GM23338 (cell line): Measurements from ENCODE around the gene ALPI. TPM values are rescaled to one million over a fixed set of nuclear protein-coding genes. Genes with fewer than 3 reads are reported as not detected.

Source experiments
- ATAC-seq: fragments of 200-7000 bp; cut with Tn5 transposase; 3 replicates; pipeline ENCODE4 v1.9.1; 2020
- DNase-seq: peaks from one replicate; pipeline ENCODE4 v3.0.0-alpha.2; 2015; ENCODE audit warnings: low spot score
- H2AFZ ChIP-seq: fragments of 200-600 bp; sonication (generic); 2 replicates; pipeline ENCODE4 v1.8.0; 2016; ENCODE audit warnings: antibody characterized with exemption, mild to moderate bottlenecking, moderate library complexity
- H3F3A ChIP-seq: fragments of 200-600 bp; sonication (generic); replicated peaks from 2 replicates; pipeline ENCODE4 v1.8.0; 2017; ENCODE audit warnings: antibody characterized with exemption, mixed run types, low read depth
- H3K27ac ChIP-seq: fragments of 200-600 bp; sonication (generic); 2 replicates; pipeline ENCODE4 v1.6.1; 2016; ENCODE audit warnings: low read depth
- H3K27me3 ChIP-seq: fragments of 200-600 bp; sonication (generic); 2 replicates; pipeline ENCODE4 v1.8.0; 2016; ENCODE audit warnings: mild to moderate bottlenecking, mixed run types, moderate library complexity; ENCODE audit not compliant: insufficient read depth
- H3K36me3 ChIP-seq: fragments of 200-600 bp; sonication (generic); 2 replicates; pipeline ENCODE4 v1.8.0; 2016; ENCODE audit warnings: mild to moderate bottlenecking; ENCODE audit not compliant: insufficient read depth
- H3K4me1 ChIP-seq: fragments of 200-600 bp; sonication (generic); 2 replicates; pipeline ENCODE4 v1.8.0; 2016; ENCODE audit warnings: mild to moderate bottlenecking, moderate library complexity; ENCODE audit not compliant: insufficient read depth
- H3K4me2 ChIP-seq: fragments of 200-600 bp; sonication (generic); 2 replicates; pipeline ENCODE4 v1.7.1; 2017; ENCODE audit warnings: mixed run types
- H3K4me3 ChIP-seq: fragments of 200-600 bp; sonication (generic); 2 replicates; pipeline ENCODE4 v1.6.1; 2016; ENCODE audit warnings: mixed run types
- H3K79me2 ChIP-seq: fragments of 200-600 bp; sonication (generic); replicated peaks from 2 replicates; pipeline ENCODE4 v1.8.0; 2017; ENCODE audit warnings: mild to moderate bottlenecking; ENCODE audit not compliant: insufficient read depth
- H3K9me2 ChIP-seq: fragments of 200-600 bp; sonication (generic); 2 replicates; pipeline ENCODE4 v1.8.0; 2017; ENCODE audit not compliant: insufficient read depth
- H4K20me1 ChIP-seq: fragments of 200-600 bp; sonication (generic); replicated peaks from 2 replicates; pipeline ENCODE4 v1.8.0; 2017; ENCODE audit warnings: mild to moderate bottlenecking; ENCODE audit not compliant: insufficient read depth
- H3K27ac Mint-ChIP-seq: 2 replicates; pipeline ENCODE4 v1.8.0; 2020; ENCODE audit warnings: inconsistent platforms, mild to moderate bottlenecking, moderate library complexity, mixed read lengths
- H3K27me3 Mint-ChIP-seq: 3 replicates; pipeline ENCODE4 v1.8.0; 2022; ENCODE audit warnings: low read depth, mild to moderate bottlenecking, moderate library complexity, mixed read lengths, inconsistent platforms; ENCODE audit not compliant: insufficient read depth, poor library complexity
- H3K36me3 Mint-ChIP-seq: 3 replicates; pipeline ENCODE4 v1.8.0; 2021; ENCODE audit warnings: low read depth, mild to moderate bottlenecking, inconsistent platforms, moderate library complexity, mixed read lengths
- H3K4me1 Mint-ChIP-seq: 3 replicates; pipeline ENCODE4 v1.8.0; 2020; ENCODE audit warnings: mild to moderate bottlenecking, inconsistent platforms, mixed read lengths
- H3K4me3 Mint-ChIP-seq: 3 replicates; pipeline ENCODE4 v1.8.0; 2021; ENCODE audit warnings: moderate library complexity, mild to moderate bottlenecking, inconsistent platforms, mixed read lengths
- H3K9me3 Mint-ChIP-seq: 3 replicates; pipeline ENCODE4 v1.8.0; 2020; ENCODE audit warnings: moderate library complexity, mild to moderate bottlenecking, inconsistent platforms, mixed read lengths
- CREB1 ChIP-seq: fragments of 250-450 bp; sonication (Bioruptor Pico); IDR thresholded peaks from 2 replicates; pipeline ENCODE4 v1.5.0; 2020; ENCODE audit warnings: low read depth, mild to moderate bottlenecking, moderate library complexity
- EZH2 ChIP-seq: fragments of 200-600 bp; sonication (generic); IDR thresholded peaks from one replicate; pipeline ENCODE4 v1.8.0; 2017; ENCODE audit warnings: antibody characterized with exemption, mild to moderate bottlenecking, low read depth; ENCODE audit not compliant: unreplicated experiment
- EZH2phosphoT487 ChIP-seq: fragments of 200-600 bp; sonication (generic); IDR thresholded peaks from one replicate; pipeline ENCODE4 v1.8.1; 2018; ENCODE audit warnings: antibody characterized with exemption; ENCODE audit not compliant: unreplicated experiment
- JUNB ChIP-seq: IDR thresholded peaks from one replicate; pipeline ENCODE4 v1.6.1; 2016; ENCODE audit warnings: antibody characterized with exemption; ENCODE audit not compliant: unreplicated experiment
- POLR2AphosphoS5 ChIP-seq: IDR thresholded peaks from 2 replicates; pipeline ENCODE4 v1.6.1; 2016; ENCODE audit warnings: antibody characterized with exemption, low read depth
- ZNF331 ChIP-seq: fragments of 250-450 bp; sonication (Bioruptor Pico); IDR thresholded peaks from 2 replicates; pipeline ENCODE4 v1.5.0; 2020; ENCODE audit warnings: low read depth, mild to moderate bottlenecking, moderate library complexity
- polyA plus RNA-seq: library from polyadenylated mRNA; unstranded; fragments of >200 nt; fragmentation: Nextera tagmentation; extraction: Ambion mirVana; gene quantifications from 2 replicates; pipeline ENCODE4 v1.2.1, GENCODE V29; 2016
- total RNA-seq: library from RNA; depleted of rRNA; stranded (reverse); fragments of >200 nt; shearing (Covaris generic); gene quantifications from 2 replicates; pipeline ENCODE4 v1.2.3, GENCODE V29; 2014
- TF ChIP-seq, protein P1 (sequence below): fragments of 250-450 bp; sonication (Bioruptor Pico); IDR thresholded peaks from 2 replicates; pipeline ENCODE4 v1.5.0; 2020; ENCODE audit warnings: mild to moderate bottlenecking, moderate library complexity
- TF ChIP-seq, protein P2 (sequence below): IDR thresholded peaks from 2 replicates; pipeline ENCODE4 v1.6.1; 2016; ENCODE audit warnings: antibody characterized with exemption

Gene ALPI
- total and polyA plus RNA-seq, 2 experiments from 2014 or later = not detected

DNA sequence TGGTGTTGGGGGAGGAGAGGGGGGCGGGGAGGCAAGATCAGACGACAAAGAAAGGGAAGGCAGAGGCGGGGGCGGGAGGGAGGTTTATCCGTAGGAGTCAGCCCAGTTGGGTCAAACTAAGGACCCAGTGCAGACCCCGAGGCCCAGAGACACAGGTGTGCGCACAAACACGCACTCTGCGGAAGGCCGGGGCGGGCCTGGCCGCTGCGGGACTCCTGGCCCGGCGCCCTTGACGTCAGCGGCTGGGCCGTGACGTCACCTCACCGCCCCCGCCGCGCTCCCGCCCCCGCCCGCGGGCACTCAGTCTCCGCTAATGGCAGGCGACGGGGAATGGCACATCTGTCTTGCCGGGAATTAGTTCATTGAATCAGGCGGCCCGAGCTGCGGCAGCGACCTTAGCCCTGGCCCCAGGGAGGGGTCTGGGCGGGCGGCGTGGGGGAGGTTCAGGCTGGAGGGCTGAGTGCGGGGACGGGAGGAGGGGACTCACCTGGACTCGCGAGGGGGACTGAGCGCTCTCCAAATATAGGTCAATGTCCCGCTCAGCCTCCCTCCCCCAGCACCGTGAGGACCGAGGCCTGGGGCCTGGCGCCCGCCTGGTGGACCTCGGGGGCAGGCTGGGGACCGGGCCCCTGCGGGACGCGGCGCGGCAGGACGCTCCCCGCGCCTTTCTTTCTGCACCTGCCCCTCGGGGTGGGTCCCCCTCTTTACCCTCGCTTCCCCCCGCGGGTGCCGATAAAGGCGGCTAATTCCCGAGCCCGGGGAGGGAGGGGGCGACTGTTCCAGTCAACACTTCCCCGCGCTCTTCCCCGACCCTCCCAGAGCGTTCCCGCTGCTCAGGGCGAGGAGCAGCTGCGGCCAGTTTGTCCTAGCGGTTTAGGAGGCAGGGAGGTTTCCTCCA is 47.2 kb downstream of the ALPI start:
- Histone ChIP-seq H4K20me1 (no peaks in the 10 kb centered on the region), H3K4me2 (peak overlapping the region; percentile 93), H3K4me3 (peak overlapping the region; percentile 72), H2AFZ (peak overlapping the region; percentile 90), H3K27ac (no peak overlapping the region), H3K36me3 (no peaks in the 10 kb centered on the region), H3K4me1 (peaks cover 21% of the 10 kb centered on the region; the same call in 1 of the 2 replicates), H3K79me2 (no peaks in the 10 kb centered on the region), H3K27me3 (peaks cover 46% of the 10 kb centered on the region), H3K9me2 (no peaks in the 10 kb centered on the region), H3F3A (no peaks in the 10 kb centered on the region; the same call in 1 of the 2 replicates)
- peak; percentile 65 for DNase-seq
- no peak overlapping the region for H3K27ac Mint-ChIP-seq
- H3K27me3 Mint-ChIP-seq = peaks cover 63% of the 10 kb centered on the region
- H3K4me3 Mint-ChIP-seq = peak overlapping the region; percentile 81
- H3K9me3 Mint-ChIP-seq = no peaks in the 10 kb centered on the region
- H3K4me1 Mint-ChIP-seq = peaks cover 34% of the 10 kb centered on the region
- TF ChIP-seq CREB1 (CRISPR knock-in tag) (peak; percentile 98), EZH2 (peak; percentile 7), POLR2AphosphoS5 (0 out of 2 replicates have a peak, but pooled peaks have one; percentile 19), ZNF331 (CRISPR knock-in tag) (no peak), EZH2phosphoT487 (peak; percentile 36)
- no peaks in the 10 kb centered on the region for H3K36me3 Mint-ChIP-seq
- ATAC-seq = peak; percentile 45

DNA sequence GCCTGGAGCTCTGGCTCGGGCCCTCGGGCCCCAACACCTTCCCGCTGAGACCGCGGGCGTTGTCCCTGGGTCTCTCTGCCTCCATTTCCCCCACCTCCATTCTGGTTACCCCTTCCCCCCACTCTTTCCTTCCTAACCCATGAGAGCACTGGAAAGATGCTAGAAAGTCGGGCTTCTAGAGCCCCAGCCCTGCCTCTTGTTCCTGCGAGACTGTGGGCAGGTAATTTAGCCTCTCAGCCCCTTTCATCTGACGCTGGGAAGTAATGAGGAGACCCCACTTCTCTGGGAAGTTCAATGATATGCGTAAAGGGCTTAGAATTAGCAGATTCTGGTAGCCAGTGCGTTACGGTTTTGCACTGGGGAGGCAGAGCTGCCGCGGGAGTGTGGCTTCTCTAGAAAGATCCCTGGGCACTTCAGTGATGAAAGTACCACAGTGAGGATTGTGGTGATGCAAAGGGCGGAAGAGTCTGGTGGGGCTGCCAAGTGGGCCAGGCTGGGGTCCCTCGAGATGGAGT is 47.9 kb downstream of the ALPI start:
- no peaks in the 10 kb centered on the region for H3K9me2 ChIP-seq
- H3K4me1 Mint-ChIP-seq = peaks cover 30% of the 10 kb centered on the region
- peak overlapping the region; percentile 90 for H2AFZ ChIP-seq
- no peaks in the 10 kb centered on the region for H3K36me3 Mint-ChIP-seq
- TF ChIP-seq, protein P1, sequence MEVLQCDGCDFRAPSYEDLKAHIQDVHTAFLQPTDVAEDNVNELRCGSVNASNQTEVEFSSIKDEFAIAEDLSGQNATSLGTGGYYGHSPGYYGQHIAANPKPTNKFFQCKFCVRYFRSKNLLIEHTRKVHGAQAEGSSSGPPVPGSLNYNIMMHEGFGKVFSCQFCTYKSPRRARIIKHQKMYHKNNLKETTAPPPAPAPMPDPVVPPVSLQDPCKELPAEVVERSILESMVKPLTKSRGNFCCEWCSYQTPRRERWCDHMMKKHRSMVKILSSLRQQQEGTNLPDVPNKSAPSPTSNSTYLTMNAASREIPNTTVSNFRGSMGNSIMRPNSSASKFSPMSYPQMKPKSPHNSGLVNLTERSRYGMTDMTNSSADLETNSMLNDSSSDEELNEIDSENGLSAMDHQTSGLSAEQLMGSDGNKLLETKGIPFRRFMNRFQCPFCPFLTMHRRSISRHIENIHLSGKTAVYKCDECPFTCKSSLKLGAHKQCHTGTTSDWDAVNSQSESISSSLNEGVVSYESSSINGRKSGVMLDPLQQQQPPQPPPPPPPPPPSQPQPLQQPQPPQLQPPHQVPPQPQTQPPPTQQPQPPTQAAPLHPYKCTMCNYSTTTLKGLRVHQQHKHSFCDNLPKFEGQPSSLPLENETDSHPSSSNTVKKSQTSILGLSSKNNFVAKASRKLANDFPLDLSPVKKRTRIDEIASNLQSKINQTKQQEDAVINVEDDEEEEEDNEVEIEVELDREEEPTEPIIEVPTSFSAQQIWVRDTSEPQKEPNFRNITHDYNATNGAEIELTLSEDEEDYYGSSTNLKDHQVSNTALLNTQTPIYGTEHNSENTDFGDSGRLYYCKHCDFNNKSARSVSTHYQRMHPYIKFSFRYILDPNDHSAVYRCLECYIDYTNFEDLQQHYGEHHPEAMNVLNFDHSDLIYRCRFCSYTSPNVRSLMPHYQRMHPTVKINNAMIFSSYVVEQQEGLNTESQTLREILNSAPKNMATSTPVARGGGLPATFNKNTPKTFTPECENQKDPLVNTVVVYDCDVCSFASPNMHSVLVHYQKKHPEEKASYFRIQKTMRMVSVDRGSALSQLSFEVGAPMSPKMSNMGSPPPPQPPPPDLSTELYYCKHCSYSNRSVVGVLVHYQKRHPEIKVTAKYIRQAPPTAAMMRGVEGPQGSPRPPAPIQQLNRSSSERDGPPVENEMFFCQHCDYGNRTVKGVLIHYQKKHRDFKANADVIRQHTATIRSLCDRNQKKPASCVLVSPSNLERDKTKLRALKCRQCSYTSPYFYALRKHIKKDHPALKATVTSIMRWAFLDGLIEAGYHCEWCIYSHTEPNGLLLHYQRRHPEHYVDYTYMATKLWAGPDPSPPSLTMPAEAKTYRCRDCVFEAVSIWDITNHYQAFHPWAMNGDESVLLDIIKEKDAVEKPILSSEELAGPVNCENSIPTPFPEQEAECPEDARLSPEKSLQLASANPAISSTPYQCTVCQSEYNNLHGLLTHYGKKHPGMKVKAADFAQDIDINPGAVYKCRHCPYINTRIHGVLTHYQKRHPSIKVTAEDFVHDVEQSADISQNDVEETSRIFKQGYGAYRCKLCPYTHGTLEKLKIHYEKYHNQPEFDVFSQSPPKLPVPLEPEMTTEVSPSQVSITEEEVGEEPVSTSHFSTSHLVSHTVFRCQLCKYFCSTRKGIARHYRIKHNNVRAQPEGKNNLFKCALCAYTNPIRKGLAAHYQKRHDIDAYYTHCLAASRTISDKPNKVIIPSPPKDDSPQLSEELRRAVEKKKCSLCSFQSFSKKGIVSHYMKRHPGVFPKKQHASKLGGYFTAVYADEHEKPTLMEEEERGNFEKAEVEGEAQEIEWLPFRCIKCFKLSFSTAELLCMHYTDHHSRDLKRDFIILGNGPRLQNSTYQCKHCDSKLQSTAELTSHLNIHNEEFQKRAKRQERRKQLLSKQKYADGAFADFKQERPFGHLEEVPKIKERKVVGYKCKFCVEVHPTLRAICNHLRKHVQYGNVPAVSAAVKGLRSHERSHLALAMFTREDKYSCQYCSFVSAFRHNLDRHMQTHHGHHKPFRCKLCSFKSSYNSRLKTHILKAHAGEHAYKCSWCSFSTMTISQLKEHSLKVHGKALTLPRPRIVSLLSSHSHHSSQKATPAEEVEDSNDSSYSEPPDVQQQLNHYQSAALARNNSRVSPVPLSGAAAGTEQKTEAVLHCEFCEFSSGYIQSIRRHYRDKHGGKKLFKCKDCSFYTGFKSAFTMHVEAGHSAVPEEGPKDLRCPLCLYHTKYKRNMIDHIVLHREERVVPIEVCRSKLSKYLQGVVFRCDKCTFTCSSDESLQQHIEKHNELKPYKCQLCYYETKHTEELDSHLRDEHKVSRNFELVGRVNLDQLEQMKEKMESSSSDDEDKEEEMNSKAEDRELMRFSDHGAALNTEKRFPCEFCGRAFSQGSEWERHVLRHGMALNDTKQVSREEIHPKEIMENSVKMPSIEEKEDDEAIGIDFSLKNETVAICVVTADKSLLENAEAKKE (CRISPR knock-in tag) = no peak
- no peak for TF ChIP-seq JUNB
- TF ChIP-seq EZH2 = peak; percentile 54
- TF ChIP-seq, protein P2, sequence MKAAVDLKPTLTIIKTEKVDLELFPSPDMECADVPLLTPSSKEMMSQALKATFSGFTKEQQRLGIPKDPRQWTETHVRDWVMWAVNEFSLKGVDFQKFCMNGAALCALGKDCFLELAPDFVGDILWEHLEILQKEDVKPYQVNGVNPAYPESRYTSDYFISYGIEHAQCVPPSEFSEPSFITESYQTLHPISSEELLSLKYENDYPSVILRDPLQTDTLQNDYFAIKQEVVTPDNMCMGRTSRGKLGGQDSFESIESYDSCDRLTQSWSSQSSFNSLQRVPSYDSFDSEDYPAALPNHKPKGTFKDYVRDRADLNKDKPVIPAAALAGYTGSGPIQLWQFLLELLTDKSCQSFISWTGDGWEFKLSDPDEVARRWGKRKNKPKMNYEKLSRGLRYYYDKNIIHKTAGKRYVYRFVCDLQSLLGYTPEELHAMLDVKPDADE = no peak
- no peak overlapping the region for H3K27ac Mint-ChIP-seq
- ATAC-seq (no peak), DNase-seq (no peak)
- H3K27me3 ChIP-seq = peaks cover 46% of the 10 kb centered on the region
- peak overlapping the region; percentile 81 for H3K4me3 Mint-ChIP-seq
- H4K20me1 ChIP-seq = no peaks in the 10 kb centered on the region
- peak overlapping the region; percentile 93 for H3K4me2 ChIP-seq
- peaks cover 66% of the 10 kb centered on the region for H3K27me3 Mint-ChIP-seq
- no peaks in the 10 kb centered on the region for H3K79me2 ChIP-seq
- peaks cover 21% of the 10 kb centered on the region; the same call in 1 of the 2 replicates for H3K4me1 ChIP-seq
- H3F3A ChIP-seq = no peaks in the 10 kb centered on the region; the same call in 1 of the 2 replicates
- H3K27ac ChIP-seq = no peak overlapping the region
- no peaks in the 10 kb centered on the region for H3K9me3 Mint-ChIP-seq
- no peaks in the 10 kb centered on the region for H3K36me3 ChIP-seq
- peak overlapping the region; percentile 72 for H3K4me3 ChIP-seq
